HCT116 (cell line): Measurements from ENCODE around the gene AGAP1. TPM values are rescaled to one million over a fixed set of nuclear protein-coding genes. Genes with fewer than 3 reads are reported as not detected.

Source experiments
- ATAC-seq: fragments of 200-7000 bp; cut with Tn5 transposase; 2 replicates; pipeline ENCODE4 v1.9.1; 2020; ENCODE audit warnings: mild to moderate bottlenecking, moderate library complexity
- BruUV-seq: library from RNA; stranded (reverse); fragments of 400-500 nt; replicated peaks from 2 replicates; lab custom pipeline; 2021; lab: Mats Ljungman, UMichigan
- CTCF ChIA-PET: fragments of 300-600 bp; sonication (Branson Sonifier 250); formaldehyde crosslinking; loops from one replicate; lab custom pipeline; 2021; ENCODE audit warnings: antibody characterized with exemption; lab: Charles Lee
- POLR2A ChIA-PET: fragments of 300-600, 350-600 bp; sonication (Branson Sonifier 250); formaldehyde crosslinking; loops from one replicate; lab custom pipeline; 2021; ENCODE audit warnings: antibody characterized with exemption; lab: Charles Lee
- RAD21 ChIA-PET, 2 experiments: fragments of 300-600 bp; sonication (Branson Sonifier 250); formaldehyde crosslinking; loops; one replicate each; lab custom pipeline; 2023; ENCODE audit warnings: low total read pairs in 2 of 2; ENCODE audit not compliant: uncharacterized antibody in 2 of 2, unreplicated experiment in 2 of 2, low non-redundant PET in 1 of 2; lab: Charles Lee
- DNase-seq: peaks from one replicate; pipeline ENCODE4 v3.0.0-alpha.2; 2010; ENCODE audit warnings: low read depth, low spot score
- H2AFZ ChIP-seq: fragments of 200-600 bp; shearing (Covaris generic), sonication (generic); 2 replicates; pipeline ENCODE4 v1.6.1; 2017; ENCODE audit warnings: low read depth, mixed run types, mixed read lengths, antibody characterized with exemption, low read length; ENCODE audit not compliant: poor library complexity, severe bottlenecking
- H3K27ac ChIP-seq: 2 replicates; pipeline ENCODE4 v1.5.1; 2012; ENCODE audit warnings: low read depth, low read length
- H3K27me3 ChIP-seq: fragments of 200-600 bp; sonication (generic); 2 replicates; pipeline ENCODE4 v1.6.1; 2016; ENCODE audit warnings: mixed run types, low read length, mixed read lengths; ENCODE audit not compliant: insufficient read depth
- H3K36me3 ChIP-seq, 2 experiments: fragments of 200-500 bp in 1 of 2; fragments of 200-600 bp in 1 of 2; sonication (Bioruptor generic) in 1 of 2; sonication (generic) in 1 of 2; 2 replicates each; pipeline versions ENCODE4 v1.5.1 to v1.6.1; 2014 to 2016; ENCODE audit warnings: low read length in 2 of 2, inconsistent platforms in 1 of 2, mixed read lengths in 1 of 2, mixed run types in 1 of 2; ENCODE audit not compliant: insufficient read depth in 2 of 2, control insufficient read depth in 1 of 2
- H3K4me1 ChIP-seq, 2 experiments: fragments of 200-600 bp in 1 of 2; sonication (generic) in 1 of 2; 2 replicates each; pipeline versions ENCODE4 v1.5.1 to v1.6.1; 2012 to 2017; ENCODE audit warnings: low read length in 2 of 2, inconsistent platforms in 1 of 2, mild to moderate bottlenecking in 1 of 2, mixed read lengths in 1 of 2, mixed run types in 1 of 2, moderate library complexity in 1 of 2; ENCODE audit not compliant: insufficient read depth in 2 of 2, control insufficient read depth in 1 of 2
- H3K4me2 ChIP-seq: fragments of 200-600 bp; sonication (generic); 2 replicates; pipeline ENCODE4 v1.6.1; 2017; ENCODE audit warnings: mixed run types, low read length, mixed read lengths
- H3K4me3 ChIP-seq, 2 experiments: fragments of 200-600 bp in 1 of 2; sonication (generic) in 1 of 2; replicated peaks in 1 of 2; 2 replicates each; pipeline ENCODE4 v1.5.1; 2011 to 2016; ENCODE audit warnings: low read length in 2 of 2, control low read depth in 1 of 2, low read depth in 1 of 2, mild to moderate bottlenecking in 1 of 2, mixed read lengths in 1 of 2, mixed run types in 1 of 2
- H3K79me2 ChIP-seq: fragments of 200-600 bp; sonication (generic); 2 replicates; pipeline ENCODE4 v1.6.1; 2017; ENCODE audit warnings: mild to moderate bottlenecking, mixed run types, low read length, moderate library complexity, mixed read lengths; ENCODE audit not compliant: insufficient read depth
- H3K9ac ChIP-seq: fragments of 200-600 bp; sonication (generic); 2 replicates; pipeline ENCODE4 v1.6.1; 2016; ENCODE audit warnings: low read length, mixed read lengths
- H3K9me2 ChIP-seq: fragments of 200-600 bp; sonication (generic), shearing (Covaris generic); 2 replicates; pipeline ENCODE4 v1.6.1; 2017; ENCODE audit warnings: mixed run types, mild to moderate bottlenecking, moderate library complexity; ENCODE audit not compliant: insufficient read depth
- H3K9me3 ChIP-seq, 2 experiments: fragments of 200-500 bp in 1 of 2; fragments of 200-600 bp in 1 of 2; sonication (Bioruptor generic) in 1 of 2; sonication (generic) in 1 of 2; 2 replicates each; pipeline ENCODE4 v1.6.1; 2014 to 2017; ENCODE audit warnings: low read length in 2 of 2, mixed read lengths in 2 of 2, inconsistent platforms in 1 of 2, low read depth in 1 of 2, mild to moderate bottlenecking in 1 of 2, mixed run types in 1 of 2, moderate library complexity in 1 of 2; ENCODE audit not compliant: control insufficient read depth in 1 of 2, insufficient read depth in 1 of 2
- H4K20me1 ChIP-seq: fragments of 200-600 bp; sonication (generic), shearing (Covaris generic); 2 replicates; pipeline ENCODE4 v1.6.1; 2017; ENCODE audit warnings: mixed run types, mild to moderate bottlenecking, moderate library complexity; ENCODE audit not compliant: insufficient read depth
- ATF3 ChIP-seq: IDR thresholded peaks from 2 replicates; pipeline ENCODE4 v1.6.1; 2012
- CBX3 ChIP-seq: IDR thresholded peaks from 2 replicates; pipeline ENCODE4 v1.6.1; 2012; ENCODE audit warnings: low read depth
- CTCF ChIP-seq, 3 experiments: fragments of 200-600 bp in 1 of 3; sonication (generic) in 1 of 3; IDR thresholded peaks in 2 of 3; conservative IDR thresholded peaks in 1 of 3; 2 replicates each; pipeline ENCODE4 v1.5.1; 2012 to 2017; ENCODE audit warnings: low read depth in 2 of 3, low read length in 2 of 3, antibody characterized with exemption in 1 of 3, borderline replicate concordance in 1 of 3, control low read depth in 1 of 3, mild to moderate bottlenecking in 1 of 3, mixed read lengths in 1 of 3, mixed run types in 1 of 3, moderate library complexity in 1 of 3; ENCODE audit not compliant: insufficient read depth in 1 of 3
- ELF1 ChIP-seq: IDR thresholded peaks from 2 replicates; pipeline ENCODE4 v1.6.1; 2012; ENCODE audit warnings: low read depth, borderline replicate concordance
- FOSL1 ChIP-seq: IDR thresholded peaks from 2 replicates; pipeline ENCODE4 v1.6.1; 2012; ENCODE audit warnings: low read depth
- JUND ChIP-seq: IDR thresholded peaks from 2 replicates; pipeline ENCODE4 v1.6.1; 2012
- POLR2A ChIP-seq: IDR thresholded peaks from 2 replicates; pipeline ENCODE4 v1.7.0; 2011; ENCODE audit warnings: borderline replicate concordance; ENCODE audit not compliant: insufficient read depth, insufficient read length; ENCODE audit errors: extremely low read depth
- REST ChIP-seq: IDR thresholded peaks from 2 replicates; pipeline ENCODE4 v1.6.1; 2012; ENCODE audit warnings: low read depth
- SRF ChIP-seq: IDR thresholded peaks from 2 replicates; pipeline ENCODE4 v1.6.1; 2012; ENCODE audit warnings: low read depth
- YY1 ChIP-seq: IDR thresholded peaks from 2 replicates; pipeline ENCODE4 v1.6.1; 2011; ENCODE audit warnings: low read length, low read depth, moderate library complexity, mild to moderate bottlenecking; ENCODE audit not compliant: insufficient replicate concordance; ENCODE audit errors: extremely low read depth
- ZBTB33 ChIP-seq: IDR thresholded peaks from 2 replicates; pipeline ENCODE4 v1.6.1; 2011; ENCODE audit warnings: mild to moderate bottlenecking, low read length, moderate library complexity; ENCODE audit not compliant: insufficient replicate concordance; ENCODE audit errors: extremely low read depth
- ZFX ChIP-seq: fragments of 450-650 bp; IDR thresholded peaks from 2 replicates; pipeline ENCODE4 v1.6.1; 2017
- intact Hi-C: fragments of 100-400 bp; cut with micrococcal nuclease; formaldehyde crosslinking; loops from 2 replicates; pipeline ENCODE4 v1.10.0; 2022
- total RNA-seq: library from RNA; stranded (reverse); gene quantifications from one replicate; pipeline ENCODE4 v1.2.1, GENCODE V29; 2021; ENCODE audit not compliant: unreplicated experiment

Gene AGAP1
- total RNA-seq, 1 experiment from 2014 or later: 43.8 TPM

- no peak for DNase-seq
- no TSS peak for BruUV-seq
- POLR2A ChIA-PET: no interaction called here
These were observed 358.1 kb downstream of the AGAP1 start for GRCh38 chr2:235851828-235852525.

GRCh38 chr2:235852526-235852920 lies 358.7 kb downstream of the AGAP1 start:
- H3K9me2 ChIP-seq: no peaks in the 10 kb centered on the region
- intact Hi-C loops: no loop called here
- peaks cover 0 to 4% of the 10 kb centered on the region in 2 experiments; a peak in 1 of 4 replicates for H3K4me1 ChIP-seq
- ChIA-PET CTCF (no interaction called here), POLR2A (no interaction called here), RAD21 (no interaction called here)
- no peak overlapping the region for H3K4me2 ChIP-seq
- H3K9me3 ChIP-seq: no peaks in the 10 kb centered on the region
- no peak overlapping the region for H3K4me3 ChIP-seq
- DNase-seq (no peak), ATAC-seq (no peak)
- no peak overlapping the region for H2AFZ ChIP-seq
- no peaks in the 10 kb centered on the region for H4K20me1 ChIP-seq
- no peak overlapping the region for H3K27ac ChIP-seq
- H3K27me3 ChIP-seq: no peaks in the 10 kb centered on the region
- no TSS peak for BruUV-seq
- no peaks in the 10 kb centered on the region for H3K36me3 ChIP-seq
- no peak overlapping the region for H3K9ac ChIP-seq
- no peaks in the 10 kb centered on the region for H3K79me2 ChIP-seq
- TF ChIP-seq POLR2A (no peak), ELF1 (no peak), YY1 (no peak), ATF3 (no peak), REST (no peak), JUND (no peak), ZBTB33 (no peak), ZFX (no peak), CTCF (IDR thresholded peaks at IDR 0.05 in 2 of 3, conservative IDR thresholded peaks at IDR 0.05 in 1 of 3; ENCODE audit: borderline replicate concordance in 1 of 3, insufficient read depth in 1 of 3, low read depth in 2 of 3, low read length in 2 of 3) (no peak), CBX3 (no peak), SRF (no peak)

More at GRCh38 chr2:235851828-235852525, 358.1 kb downstream of the AGAP1 start:
- Histone ChIP-seq H3K79me2 (no peaks in the 10 kb centered on the region), H3K4me2 (no peak overlapping the region), H3K9ac (no peak overlapping the region), H3K27me3 (no peaks in the 10 kb centered on the region), H3K27ac (no peak overlapping the region), H4K20me1 (no peaks in the 10 kb centered on the region), H3K4me1 (peaks cover 0 to 4% of the 10 kb centered on the region in 2 experiments; a peak in 1 of 4 replicates), H3K9me3 (no peaks in the 10 kb centered on the region), H3K4me3 (no peak overlapping the region), H3K9me2 (no peaks in the 10 kb centered on the region), H2AFZ (no peak overlapping the region), H3K36me3 (no peaks in the 10 kb centered on the region)
- ChIA-PET RAD21 (no interaction called here), CTCF (no interaction called here)
- no peak for ATAC-seq
- TF ChIP-seq FOSL1: no peak
- intact Hi-C loops: no loop called here
